PFSK-1 (cell line): Measurements from ENCODE around the gene NCLN.

Source experiments
- FOXP2 ChIP-seq: optimal IDR thresholded peaks from 2 replicates; pipeline ENCODE3; 2011; ENCODE audit warnings: borderline replicate concordance, control low read depth, inconsistent platforms; ENCODE audit not compliant: insufficient read depth; ENCODE audit errors: extremely low read length, extremely low read depth
- POLR2AphosphoS5 ChIP-seq: IDR thresholded peaks from 2 replicates; pipeline ENCODE4 v1.6.1; 2012; ENCODE audit warnings: low read depth, mild to moderate bottlenecking, control low read depth, low read length, moderate library complexity
- REST ChIP-seq, 2 experiments: IDR thresholded peaks; 2 replicates each; pipeline versions ENCODE4 v1.6.1 to v1.8.0; 2011 to 2012; ENCODE audit warnings: low read depth in 2 of 2, low read length in 2 of 2, control low read depth in 1 of 2, inconsistent platforms in 1 of 2, mild to moderate bottlenecking in 1 of 2, moderate library complexity in 1 of 2; ENCODE audit not compliant: insufficient read depth in 1 of 2
- SIN3A ChIP-seq: IDR thresholded peaks from 2 replicates; pipeline ENCODE4 v1.6.1; 2012; ENCODE audit warnings: mild to moderate bottlenecking, low read length, moderate library complexity, borderline replicate concordance; ENCODE audit not compliant: insufficient read depth
- TAF1 ChIP-seq: IDR thresholded peaks from 2 replicates; pipeline ENCODE4 v1.6.1; 2012; ENCODE audit warnings: low read length, control low read depth, borderline replicate concordance; ENCODE audit not compliant: insufficient read depth

Gene NCLN

GRCh38 chr19:3190470-3190770 lies 4.7 kb downstream of the NCLN start:
- TF ChIP-seq FOXP2 (no peak), REST (IDR thresholded peaks at IDR 0.05; ENCODE audit: insufficient read depth in 1 of 2, low read depth in 2 of 2, low read length in 2 of 2) (no peak), POLR2AphosphoS5 (no peak), TAF1 (no peak), SIN3A (no peak)

- TF ChIP-seq TAF1 (no peak), REST (IDR thresholded peaks at IDR 0.05; ENCODE audit: insufficient read depth in 1 of 2, low read depth in 2 of 2, low read length in 2 of 2) (no peak), SIN3A (no peak), POLR2AphosphoS5 (no peak), FOXP2 (no peak)
Measured at GRCh38 chr19:3190921-3191805, 5.4 kb downstream of the NCLN start.

- TF ChIP-seq FOXP2: no peak
- TF ChIP-seq REST (IDR thresholded peaks at IDR 0.05; ENCODE audit: insufficient read depth in 1 of 2, low read depth in 2 of 2, low read length in 2 of 2): no peak
- no peak for TF ChIP-seq TAF1
- TF ChIP-seq POLR2AphosphoS5: no peak
- no peak for TF ChIP-seq SIN3A
Measured at GRCh38 chr19:3192228-3192635, 6.5 kb downstream of the NCLN start.

GRCh38 chr19:3192684-3193083 lies 7.0 kb downstream of the NCLN start:
- TF ChIP-seq SIN3A (no peak), FOXP2 (no peak), POLR2AphosphoS5 (no peak), TAF1 (no peak), REST (IDR thresholded peaks at IDR 0.05; ENCODE audit: insufficient read depth in 1 of 2, low read depth in 2 of 2, low read length in 2 of 2) (no peak)
